Calu3 (cell line): ENCODE data around the gene MBNL1. TPM values are rescaled to one million over a fixed set of nuclear protein-coding genes. Genes with fewer than 3 reads are reported as not detected.

ENCODE experiments used
- BruUV-seq: library from RNA; stranded (reverse); fragments of 400-500 nt; replicated peaks from 2 replicates; lab custom pipeline; 2021; lab: Mats Ljungman, UMichigan
- CTCF ChIA-PET: fragments of 300-600 bp; sonication (Branson Sonifier 250); formaldehyde crosslinking; loops from one replicate; lab custom pipeline; 2022; ENCODE audit warnings: antibody characterized with exemption; lab: Charles Lee
- DNase-seq: peaks from one replicate; pipeline ENCODE4 v3.0.0; 2022
- H3K27ac Mint-ChIP-seq: one replicate; pipeline ENCODE4 v1.8.0; 2022; ENCODE audit warnings: mixed read lengths; ENCODE audit not compliant: unreplicated experiment
- H3K27me3 Mint-ChIP-seq: one replicate; pipeline ENCODE4 v1.8.0; 2022; ENCODE audit warnings: mixed read lengths; ENCODE audit not compliant: unreplicated experiment
- H3K36me3 Mint-ChIP-seq: one replicate; pipeline ENCODE4 v1.8.0; 2022; ENCODE audit warnings: mild to moderate bottlenecking, moderate library complexity, mixed read lengths; ENCODE audit not compliant: insufficient read depth, unreplicated experiment
- H3K4me1 Mint-ChIP-seq: one replicate; pipeline ENCODE4 v1.8.0; 2022; ENCODE audit warnings: mild to moderate bottlenecking, low read depth, mixed read lengths; ENCODE audit not compliant: unreplicated experiment
- H3K4me3 Mint-ChIP-seq: one replicate; pipeline ENCODE4 v1.8.0; 2022; ENCODE audit warnings: mild to moderate bottlenecking, low read depth, moderate library complexity, mixed read lengths; ENCODE audit not compliant: unreplicated experiment
- H3K9me3 Mint-ChIP-seq: one replicate; pipeline ENCODE4 v1.8.0; 2022; ENCODE audit warnings: low read depth, mixed read lengths; ENCODE audit not compliant: unreplicated experiment
- intact Hi-C: fragments of 100-400 bp; cut with micrococcal nuclease; formaldehyde crosslinking; loops from one replicate; pipeline ENCODE4 v1.10.0; 2022; ENCODE audit not compliant: unreplicated experiment
- total RNA-seq: library from RNA; stranded (reverse); gene quantifications from 2 replicates; pipeline ENCODE4 v1.2.3, GENCODE V29; 2022
- TF ChIP-seq, protein P1 (sequence below): fragments of 200-600 bp; IDR thresholded peaks from one replicate; pipeline ENCODE4 v1.8.0; 2022; ENCODE audit warnings: antibody characterized with exemption; ENCODE audit not compliant: unreplicated experiment

The MBNL1 gene
- total RNA-seq, 1 experiment from 2014 or later, result 183 TPM

DNA sequence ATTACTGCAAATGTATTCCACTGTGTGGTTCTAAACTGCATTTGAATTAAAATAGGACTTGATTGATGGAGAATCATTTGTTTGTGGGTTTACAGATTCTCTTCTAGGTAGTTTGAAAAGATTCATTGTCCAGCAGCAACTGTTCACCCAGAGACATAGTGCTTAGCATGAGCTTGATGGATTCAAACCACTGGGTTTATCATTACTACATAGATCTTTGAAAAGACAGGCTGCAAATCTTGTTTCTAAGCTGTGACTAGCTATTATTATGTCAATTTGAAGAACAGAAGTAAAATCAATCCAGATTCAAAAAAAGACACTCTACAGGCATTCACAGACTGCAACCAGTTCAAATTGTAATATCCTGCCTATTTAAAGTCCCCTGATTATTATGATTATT lies 49.8 kb downstream of the MBNL1 start:
- TF ChIP-seq, protein P1, sequence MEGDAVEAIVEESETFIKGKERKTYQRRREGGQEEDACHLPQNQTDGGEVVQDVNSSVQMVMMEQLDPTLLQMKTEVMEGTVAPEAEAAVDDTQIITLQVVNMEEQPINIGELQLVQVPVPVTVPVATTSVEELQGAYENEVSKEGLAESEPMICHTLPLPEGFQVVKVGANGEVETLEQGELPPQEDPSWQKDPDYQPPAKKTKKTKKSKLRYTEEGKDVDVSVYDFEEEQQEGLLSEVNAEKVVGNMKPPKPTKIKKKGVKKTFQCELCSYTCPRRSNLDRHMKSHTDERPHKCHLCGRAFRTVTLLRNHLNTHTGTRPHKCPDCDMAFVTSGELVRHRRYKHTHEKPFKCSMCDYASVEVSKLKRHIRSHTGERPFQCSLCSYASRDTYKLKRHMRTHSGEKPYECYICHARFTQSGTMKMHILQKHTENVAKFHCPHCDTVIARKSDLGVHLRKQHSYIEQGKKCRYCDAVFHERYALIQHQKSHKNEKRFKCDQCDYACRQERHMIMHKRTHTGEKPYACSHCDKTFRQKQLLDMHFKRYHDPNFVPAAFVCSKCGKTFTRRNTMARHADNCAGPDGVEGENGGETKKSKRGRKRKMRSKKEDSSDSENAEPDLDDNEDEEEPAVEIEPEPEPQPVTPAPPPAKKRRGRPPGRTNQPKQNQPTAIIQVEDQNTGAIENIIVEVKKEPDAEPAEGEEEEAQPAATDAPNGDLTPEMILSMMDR, result no peak
- Mint-ChIP-seq H3K27me3 (no peaks in the 10 kb centered on the region), H3K36me3 (no peaks in the 10 kb centered on the region), H3K9me3 (no peaks in the 10 kb centered on the region), H3K4me3 (no peak overlapping the region), H3K4me1 (peaks cover 64% of the 10 kb centered on the region), H3K27ac (no peak overlapping the region)
- intact Hi-C loops, result no loop called here
- CTCF ChIA-PET, result interaction anchor here (0.8 to 3.7 kb wide), 5 partner anchors 11 to 125 kb away, joined by 3 to 13 read pairs (median 4); partner anchors contain the start of gene MBNL1
- BruUV-seq, result no TSS peak
- DNase-seq, result no peak

GRCh38 chr3:152319256-152319655 lies 50.5 kb downstream of the MBNL1 start:
- CTCF ChIA-PET, result interaction anchor here (1.4 to 3.7 kb wide), 2 partner anchors 12 kb away, joined by 6 to 13 read pairs; no protein-coding TSS in a partner anchor

GRCh38 chr3:152319831-152320617 lies 51.3 kb downstream of the MBNL1 start:
- no peaks in the 10 kb centered on the region for H3K36me3 Mint-ChIP-seq
- H3K27ac Mint-ChIP-seq, result no peak overlapping the region
- peaks cover 70% of the 10 kb centered on the region for H3K4me1 Mint-ChIP-seq
- no peaks in the 10 kb centered on the region for H3K27me3 Mint-ChIP-seq
- no TSS peak for BruUV-seq
- intact Hi-C loops, result no loop called here
- CTCF ChIA-PET, result interaction anchor here (0.8 to 1.1 kb wide), 3 partner anchors 12 to 52 kb away, joined by 3 read pairs; partner anchors contain the start of gene MBNL1
- H3K4me3 Mint-ChIP-seq, result no peak overlapping the region
- no peaks in the 10 kb centered on the region for H3K9me3 Mint-ChIP-seq
- DNase-seq, result no peak
- TF ChIP-seq, protein P1, result no peak

More at GRCh38 chr3:152319256-152319655, 50.5 kb downstream of the MBNL1 start:
- TF ChIP-seq, protein P1, result no peak
- DNase-seq, result no peak
- Mint-ChIP-seq H3K4me1 (peaks cover 70% of the 10 kb centered on the region), H3K9me3 (no peaks in the 10 kb centered on the region), H3K4me3 (no peak overlapping the region), H3K36me3 (no peaks in the 10 kb centered on the region), H3K27me3 (no peaks in the 10 kb centered on the region), H3K27ac (no peak overlapping the region)
- BruUV-seq, result no TSS peak
- intact Hi-C loops, result no loop called here

DNA sequence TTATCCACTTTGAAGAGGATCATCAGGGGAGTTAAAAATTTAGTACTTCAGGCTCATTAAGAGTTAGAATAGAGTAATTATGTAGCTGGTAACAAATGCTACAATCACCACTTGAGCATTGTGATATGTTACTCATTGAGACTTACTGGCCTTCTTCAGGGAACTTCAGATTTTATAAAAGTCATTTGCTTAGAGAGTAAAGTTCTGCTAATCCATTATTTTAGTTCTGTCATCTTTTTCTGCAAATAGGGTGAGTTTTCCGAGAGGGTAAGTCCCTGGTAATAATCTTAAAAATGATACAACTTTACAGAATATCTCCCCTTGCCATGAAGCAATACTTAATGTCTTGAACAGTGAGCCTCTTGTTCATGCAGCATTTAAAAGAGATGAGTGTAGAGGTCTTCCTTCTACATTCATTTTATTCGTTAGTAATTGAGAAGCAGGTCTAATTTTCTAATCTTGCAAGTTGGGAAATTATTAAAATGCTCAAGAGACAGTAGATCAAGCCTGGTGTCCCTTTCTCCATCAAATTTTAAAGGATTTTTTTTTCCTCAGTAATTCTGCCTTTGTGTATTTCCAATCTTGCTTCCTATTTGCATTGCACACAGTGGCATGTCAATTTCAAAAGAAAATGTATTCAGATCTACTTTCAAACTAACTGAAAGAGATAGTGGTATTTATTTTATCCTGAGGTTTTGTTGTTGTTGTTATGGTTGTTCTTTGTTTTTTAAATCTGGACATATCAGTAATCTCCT lies 52.6 kb downstream of the MBNL1 start:
- TF ChIP-seq, protein P1, result no peak
- no peak for DNase-seq
- intact Hi-C loops, result no loop called here
- Mint-ChIP-seq H3K36me3 (peaks cover 6% of the 10 kb centered on the region), H3K9me3 (no peaks in the 10 kb centered on the region), H3K27ac (no peak overlapping the region), H3K4me1 (peaks cover 65% of the 10 kb centered on the region), H3K27me3 (no peaks in the 10 kb centered on the region), H3K4me3 (no peak overlapping the region)
- CTCF ChIA-PET, result interaction anchor here (0.8 kb wide), 1 partner anchor 13 kb away, joined by 5 read pairs; no protein-coding TSS in a partner anchor
- no TSS peak for BruUV-seq
